Sigmoid colon (tissue), 4 donors: ENCODE measurements around the gene HMGN1.

ENCODE experiments used
- POLR2A ChIP-seq, 2 donors: fragments of 450-650 bp; IDR thresholded peaks; one replicate each; pipeline ENCODE4 v1.6.1; 2016; ENCODE audit warnings: antibody characterized with exemption in 2 of 2, mild to moderate bottlenecking in 2 of 2, moderate library complexity in 2 of 2
- POLR2AphosphoS5 ChIP-seq, 4 donors: sonication (generic); formaldehyde crosslinking; IDR thresholded peaks; one replicate each; pipeline ENCODE4 v1.6.1; 2017; ENCODE audit warnings: antibody characterized with exemption in 4 of 4
- TF ChIP-seq, protein P1 (sequence below), 4 experiments: fragments of 450-650 bp in 3 of 4; fragments of 200-600 bp in 1 of 4; IDR thresholded peaks; one replicate each; pipeline ENCODE4 v1.5.1; 2016 to 2019; ENCODE audit warnings: antibody characterized with exemption in 4 of 4, mild to moderate bottlenecking in 3 of 4, moderate library complexity in 2 of 4

DNA sequence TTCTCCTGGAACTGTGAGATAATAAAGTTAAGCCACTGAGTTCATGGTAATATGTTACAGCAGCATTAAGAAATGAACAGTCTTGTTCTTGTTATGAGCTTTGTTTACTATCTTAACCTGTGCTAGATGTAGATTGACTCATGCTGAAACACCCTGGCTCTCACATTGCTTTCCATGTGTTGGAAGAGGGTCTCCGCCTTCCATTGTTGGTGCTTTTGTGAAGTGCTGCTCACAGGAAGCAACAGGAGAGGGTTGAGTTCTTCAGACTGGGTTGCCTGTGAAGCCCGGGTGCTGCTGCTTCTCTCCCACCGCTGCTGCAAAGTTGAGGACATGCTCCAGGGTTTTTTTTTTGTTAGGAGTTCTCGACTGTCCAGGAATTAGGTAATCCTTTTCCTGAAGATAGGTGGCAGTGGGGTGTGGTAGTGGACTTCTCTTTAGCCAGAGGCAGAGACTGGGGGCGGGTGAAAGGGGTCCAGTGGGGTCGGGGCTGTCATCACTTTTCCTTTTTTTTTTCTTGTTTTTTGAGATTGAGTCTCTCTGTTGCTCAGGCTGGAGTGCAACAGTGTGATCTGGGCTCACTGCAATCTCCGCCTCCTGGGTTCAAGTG lies 28.7 kb upstream of the HMGN1 start:
- TF ChIP-seq, protein P1, sequence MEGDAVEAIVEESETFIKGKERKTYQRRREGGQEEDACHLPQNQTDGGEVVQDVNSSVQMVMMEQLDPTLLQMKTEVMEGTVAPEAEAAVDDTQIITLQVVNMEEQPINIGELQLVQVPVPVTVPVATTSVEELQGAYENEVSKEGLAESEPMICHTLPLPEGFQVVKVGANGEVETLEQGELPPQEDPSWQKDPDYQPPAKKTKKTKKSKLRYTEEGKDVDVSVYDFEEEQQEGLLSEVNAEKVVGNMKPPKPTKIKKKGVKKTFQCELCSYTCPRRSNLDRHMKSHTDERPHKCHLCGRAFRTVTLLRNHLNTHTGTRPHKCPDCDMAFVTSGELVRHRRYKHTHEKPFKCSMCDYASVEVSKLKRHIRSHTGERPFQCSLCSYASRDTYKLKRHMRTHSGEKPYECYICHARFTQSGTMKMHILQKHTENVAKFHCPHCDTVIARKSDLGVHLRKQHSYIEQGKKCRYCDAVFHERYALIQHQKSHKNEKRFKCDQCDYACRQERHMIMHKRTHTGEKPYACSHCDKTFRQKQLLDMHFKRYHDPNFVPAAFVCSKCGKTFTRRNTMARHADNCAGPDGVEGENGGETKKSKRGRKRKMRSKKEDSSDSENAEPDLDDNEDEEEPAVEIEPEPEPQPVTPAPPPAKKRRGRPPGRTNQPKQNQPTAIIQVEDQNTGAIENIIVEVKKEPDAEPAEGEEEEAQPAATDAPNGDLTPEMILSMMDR (IDR thresholded peaks at IDR 0.05): no peak
- no peak for TF ChIP-seq POLR2A (IDR thresholded peaks at IDR 0.05)
- TF ChIP-seq POLR2AphosphoS5 (IDR thresholded peaks at IDR 0.05): no peak
